HUDEP-2 (cell line): Measurements from ENCODE around the gene SLC16A1.
"Not testable (repeated sequence)": the region's sequence is repeated elsewhere in the genome, so short reads cannot be mapped to it uniquely, and the experiment has no call there.

ENCODE experiments used
- DNase-seq, 76 experiments: peaks; one replicate each; lab custom pipeline; 2025; ENCODE audit not compliant: unreplicated experiment in 76 of 76; lab: John Stamatoyannopoulos, UW

The SLC16A1 gene, protein sequence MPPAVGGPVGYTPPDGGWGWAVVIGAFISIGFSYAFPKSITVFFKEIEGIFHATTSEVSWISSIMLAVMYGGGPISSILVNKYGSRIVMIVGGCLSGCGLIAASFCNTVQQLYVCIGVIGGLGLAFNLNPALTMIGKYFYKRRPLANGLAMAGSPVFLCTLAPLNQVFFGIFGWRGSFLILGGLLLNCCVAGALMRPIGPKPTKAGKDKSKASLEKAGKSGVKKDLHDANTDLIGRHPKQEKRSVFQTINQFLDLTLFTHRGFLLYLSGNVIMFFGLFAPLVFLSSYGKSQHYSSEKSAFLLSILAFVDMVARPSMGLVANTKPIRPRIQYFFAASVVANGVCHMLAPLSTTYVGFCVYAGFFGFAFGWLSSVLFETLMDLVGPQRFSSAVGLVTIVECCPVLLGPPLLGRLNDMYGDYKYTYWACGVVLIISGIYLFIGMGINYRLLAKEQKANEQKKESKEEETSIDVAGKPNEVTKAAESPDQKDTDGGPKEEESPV

DNA sequence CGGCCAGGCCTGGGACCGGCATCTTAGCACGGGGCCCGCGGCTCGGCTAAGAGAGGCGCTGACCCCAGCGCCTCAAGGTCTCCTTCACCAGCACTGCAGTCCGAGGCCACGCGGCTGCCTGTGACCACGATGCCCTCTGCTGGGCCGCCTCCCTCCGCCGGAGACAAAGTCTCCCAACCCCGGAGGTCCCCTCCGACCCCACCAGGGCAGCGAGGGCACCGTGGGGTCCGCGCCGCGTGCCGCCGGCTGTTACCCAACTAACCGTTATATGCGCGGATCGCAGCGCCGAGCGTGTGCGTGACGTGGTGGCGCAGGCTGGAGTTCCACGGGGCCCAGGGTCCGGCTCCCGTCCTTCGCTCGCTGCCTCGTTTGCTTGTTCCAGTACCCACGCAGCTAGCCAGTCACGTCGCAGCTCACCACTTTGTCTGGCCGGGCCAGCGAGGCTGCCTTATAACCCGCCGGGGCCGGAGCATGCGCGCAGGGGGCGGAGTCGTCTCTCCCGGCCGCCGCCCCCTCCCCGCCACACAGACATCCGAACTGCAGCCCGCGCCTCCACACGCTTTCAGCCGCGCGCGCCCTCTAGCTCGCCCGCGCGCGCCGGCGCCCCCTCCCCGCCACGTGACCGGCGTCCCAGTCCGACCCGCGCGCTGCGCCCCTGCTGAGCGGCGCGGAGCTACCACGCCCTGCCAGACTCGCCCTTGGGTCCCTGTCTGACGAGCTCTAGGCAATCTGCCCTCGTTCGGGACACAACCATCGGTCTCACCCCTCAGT lies at the start of gene SLC16A1:
Gene SLC16A1 (minus strand): TSS at position 424 of the 771 bp plus-strand sequence. CDS start 26,888 bp downstream, outside the sequence.
- DNase-seq: peak in 74 of 76 experiments; percentile 27 to 94 (median 85)

DNA sequence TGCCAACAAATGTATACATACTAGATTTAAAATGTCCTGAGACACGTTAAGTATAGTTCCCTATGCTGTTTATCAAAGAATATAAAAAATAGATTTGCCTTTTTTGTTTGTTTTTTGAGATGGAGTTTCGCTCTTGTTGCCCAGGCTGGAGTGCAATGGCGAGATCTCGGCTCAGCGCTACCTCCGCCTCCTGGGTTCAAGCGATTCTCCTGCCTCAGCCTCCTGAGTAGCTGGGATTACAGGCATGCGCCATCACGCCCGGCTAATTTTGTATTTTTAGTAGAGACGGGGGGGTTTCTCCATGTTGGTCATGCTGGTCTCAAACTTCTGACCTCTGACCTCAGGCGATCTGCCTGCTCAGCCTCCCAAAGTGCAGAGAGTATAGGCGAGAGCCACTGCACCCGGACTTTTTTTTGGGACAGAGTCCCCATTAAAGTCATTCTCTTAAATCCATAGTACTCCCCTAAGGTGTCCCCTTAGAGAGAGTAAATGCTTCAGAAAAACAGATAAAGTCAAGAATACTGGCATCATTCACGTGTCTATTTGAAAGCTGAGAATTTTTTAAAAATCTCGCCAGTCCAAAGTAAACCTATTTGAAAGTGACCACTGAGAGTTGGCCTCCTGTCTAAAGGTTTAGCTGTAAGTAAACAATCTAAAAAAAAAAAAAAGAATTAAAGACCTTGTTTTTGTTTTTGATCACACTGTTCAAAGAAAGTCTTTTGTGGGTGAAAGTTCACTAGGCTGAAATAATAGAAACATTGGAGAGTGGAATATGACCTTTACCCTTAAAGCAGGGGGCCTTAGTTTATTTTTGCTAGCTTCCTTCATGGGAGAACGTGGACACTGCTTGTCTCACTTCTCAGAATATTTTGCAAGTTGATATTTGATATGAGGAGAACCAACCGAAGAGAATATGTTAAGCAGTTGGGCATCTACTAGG lies 48.0 kb upstream of the SLC16A1 start:
- DNase-seq: no peak

DNA sequence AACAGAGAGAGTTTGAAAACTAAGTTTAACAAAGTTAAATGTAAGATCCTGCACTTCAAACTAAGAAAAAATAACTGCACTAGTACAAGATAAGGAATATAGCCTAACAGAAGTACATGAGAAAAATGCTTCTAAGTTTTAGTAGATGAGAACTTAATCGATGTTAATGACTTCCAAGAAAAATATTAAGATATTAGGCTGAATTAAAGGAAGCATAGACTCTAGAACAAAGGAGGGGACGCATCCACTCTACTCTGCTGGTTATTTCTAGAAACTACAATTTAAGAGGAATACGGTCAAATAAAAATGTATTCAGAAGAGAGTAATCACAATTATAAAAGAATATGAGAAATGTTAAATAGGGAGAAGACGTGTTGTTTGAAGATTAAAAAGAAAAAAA lies 46.3 kb upstream of the SLC16A1 start:
- DNase-seq: no peak

DNA sequence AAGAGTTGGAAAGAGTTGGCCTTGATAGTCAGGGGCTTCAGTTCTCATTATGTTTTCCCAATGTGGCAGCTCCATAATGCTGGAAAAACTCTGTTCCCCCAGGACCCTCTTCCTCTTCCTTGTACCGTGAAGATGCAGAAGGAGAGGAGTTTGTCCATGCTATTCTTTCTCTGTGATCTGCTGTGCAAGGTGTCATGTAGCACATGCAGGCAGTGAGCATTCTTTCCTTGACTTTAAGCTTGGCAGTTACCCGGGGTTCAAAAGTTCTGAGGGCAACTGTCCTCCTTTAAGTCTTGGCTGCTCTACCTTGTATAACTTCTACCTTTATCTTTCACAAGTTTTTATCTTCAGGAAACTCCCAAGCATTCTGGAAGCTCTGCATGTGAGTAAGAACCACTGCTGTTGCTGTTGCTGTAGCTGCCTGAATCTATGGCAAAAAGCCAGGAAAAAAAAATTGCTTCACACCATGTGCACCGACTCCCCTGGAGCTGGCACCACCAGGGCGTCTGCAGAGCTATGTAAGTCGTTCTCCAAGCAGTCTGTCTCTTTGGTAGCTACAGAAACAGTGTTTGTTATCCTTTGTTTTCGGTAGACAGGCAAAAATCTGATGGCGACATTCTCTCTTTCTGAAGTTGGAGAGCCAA lies 42.7 kb upstream of the SLC16A1 start:
- peak in 71 of 76 experiments; percentile 3 to 93 (median 58) for DNase-seq

DNA sequence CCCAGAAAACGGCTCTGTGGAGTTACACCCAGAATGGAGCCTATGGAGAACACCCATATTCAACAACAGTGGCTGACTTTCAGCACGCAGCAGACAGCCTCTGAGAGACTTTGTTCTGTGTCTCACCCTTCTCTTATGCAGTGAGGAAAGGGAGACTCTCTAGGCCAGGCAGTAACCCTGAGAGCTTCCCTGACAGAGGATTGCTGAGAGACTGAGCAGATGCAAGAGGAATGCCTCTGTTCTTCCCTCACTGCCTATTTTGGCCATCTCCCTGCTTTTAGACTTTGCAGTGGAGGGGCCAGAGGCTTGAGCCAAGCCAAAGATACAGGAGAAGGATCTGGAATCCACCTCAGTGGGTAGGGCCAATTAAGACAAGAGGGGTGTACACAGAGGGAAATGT lies 41.8 kb upstream of the SLC16A1 start:
- no peak for DNase-seq

DNA sequence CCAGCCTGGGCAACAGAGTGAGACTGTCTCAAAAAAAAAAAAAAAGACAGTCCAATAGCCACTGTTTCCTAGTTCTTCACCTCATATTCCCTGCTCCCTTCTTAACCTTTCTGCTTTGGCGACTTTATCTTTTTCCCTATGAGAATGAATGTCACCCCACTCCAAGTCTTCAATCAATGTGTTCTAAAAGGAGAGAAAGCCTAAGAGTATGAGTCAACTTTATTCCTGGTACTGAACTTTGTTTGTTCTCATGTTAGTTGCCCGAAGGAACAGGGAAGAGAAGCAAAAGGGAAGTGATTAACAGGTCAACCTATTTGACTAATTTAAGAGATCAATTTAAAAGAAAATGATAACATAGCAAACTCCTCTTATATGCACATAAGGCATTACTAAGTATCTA lies 39.9 kb upstream of the SLC16A1 start:
- no peak for DNase-seq

DNA sequence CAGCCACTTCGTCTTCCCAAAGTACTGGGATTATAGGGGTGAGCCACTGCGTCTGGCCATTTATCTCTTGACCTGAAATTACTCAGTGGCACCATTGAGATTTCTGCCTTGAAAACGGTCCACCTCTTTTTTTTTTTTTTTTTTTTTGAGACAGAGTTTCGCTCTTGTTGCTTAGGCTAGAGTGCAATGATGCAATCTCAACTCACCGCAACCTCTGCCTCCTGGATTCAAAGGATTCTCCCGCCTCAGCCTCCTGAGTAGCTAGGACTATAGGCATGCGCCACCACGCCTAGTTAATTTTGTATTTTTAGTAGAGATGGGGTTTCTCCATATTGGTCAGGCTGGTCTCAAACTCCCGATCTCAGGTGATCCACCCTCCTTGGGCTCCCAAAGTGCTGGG lies 39.0 kb upstream of the SLC16A1 start:
- DNase-seq: not testable (repeated sequence)

DNA sequence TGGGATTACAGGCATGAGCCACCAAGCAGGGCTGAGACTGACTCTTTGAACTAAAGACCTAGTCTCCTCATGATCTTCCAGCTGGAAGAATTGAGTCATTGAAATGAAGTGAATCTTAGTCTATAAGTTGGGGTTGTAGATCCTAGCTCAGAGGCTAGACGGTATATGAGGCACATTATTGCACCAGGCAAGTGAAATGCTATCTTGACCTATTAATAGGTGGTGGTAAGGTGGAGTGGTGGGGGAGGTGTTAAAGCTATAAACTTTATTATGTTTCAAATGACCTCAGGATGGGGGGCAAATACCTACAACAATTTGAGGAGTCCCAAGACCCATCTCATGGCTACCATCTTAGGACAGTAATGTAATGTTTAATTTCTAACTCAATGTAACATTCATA lies 36.8 kb upstream of the SLC16A1 start:
- no peak for DNase-seq

DNA sequence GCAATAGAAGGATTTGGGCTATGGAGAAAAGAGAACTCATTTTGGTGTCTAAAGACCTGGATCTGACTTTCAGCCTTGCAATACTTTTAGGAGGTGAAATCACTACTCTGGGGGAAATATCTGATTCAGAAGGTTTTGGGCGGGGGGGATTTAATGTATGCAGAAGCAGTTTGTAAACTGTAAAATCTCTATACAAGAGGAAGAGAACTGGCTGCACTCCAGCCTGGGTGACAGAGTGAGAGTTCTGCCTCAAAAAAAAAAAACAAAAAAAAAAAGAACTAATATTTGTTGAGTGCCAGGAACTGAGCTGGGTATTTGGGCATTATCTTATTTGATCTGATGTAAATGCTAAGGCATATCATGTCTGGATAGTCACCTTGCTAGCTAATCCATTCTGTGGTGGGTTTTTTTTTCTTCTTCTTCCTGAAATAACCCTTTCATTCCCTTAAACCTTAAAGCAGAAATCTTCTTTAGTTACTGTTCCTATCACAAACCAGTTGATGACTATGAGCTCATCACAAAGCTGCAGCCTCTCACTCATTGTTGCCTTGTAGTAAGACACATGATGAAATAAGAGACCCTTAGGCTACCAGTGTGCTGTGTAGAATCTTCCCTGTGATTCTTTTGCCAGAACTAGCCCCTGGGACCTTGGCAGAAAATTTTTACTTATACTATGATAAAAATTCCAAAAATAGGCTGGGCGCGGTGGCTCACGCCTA lies 35.6 kb upstream of the SLC16A1 start:
- no peak for DNase-seq

DNA sequence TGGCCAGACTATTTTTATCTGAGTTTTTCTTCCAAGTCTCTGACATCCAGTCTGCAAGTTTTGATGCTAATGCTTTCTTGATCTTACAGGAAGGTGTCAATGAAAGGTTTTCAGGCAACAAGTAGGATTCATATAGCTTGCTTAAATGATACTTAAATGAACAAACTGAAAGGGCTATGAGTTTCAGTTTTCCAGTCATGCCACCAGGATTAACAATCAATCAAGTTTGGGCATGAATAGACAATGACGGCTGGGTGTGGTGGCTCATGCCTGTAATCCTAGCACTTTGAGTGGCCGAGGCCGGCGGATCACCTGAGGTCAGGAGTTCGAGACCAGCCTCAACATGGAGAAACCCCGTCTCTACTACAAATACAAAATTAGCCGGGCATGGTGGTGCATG lies 34.3 kb upstream of the SLC16A1 start:
- DNase-seq: no peak

DNA sequence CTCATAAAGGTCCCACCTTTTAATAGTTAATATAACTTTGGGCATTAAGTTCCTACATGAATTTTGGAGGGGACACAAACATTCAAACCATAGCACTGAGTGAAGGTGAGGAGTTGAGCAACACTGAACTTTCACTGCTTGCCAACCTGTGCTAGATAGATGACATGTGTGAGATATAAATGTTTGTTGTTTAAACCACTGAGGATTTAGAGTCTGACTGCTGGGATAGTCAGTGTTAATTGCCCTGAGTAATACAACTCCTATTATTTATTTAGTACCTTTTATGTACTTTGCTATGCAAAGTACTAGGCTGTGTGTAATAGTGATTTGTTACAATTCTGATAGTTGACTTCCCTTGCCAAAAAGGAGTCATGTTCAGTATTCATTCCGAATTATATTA lies 32.4 kb upstream of the SLC16A1 start:
- no peak for DNase-seq

DNA sequence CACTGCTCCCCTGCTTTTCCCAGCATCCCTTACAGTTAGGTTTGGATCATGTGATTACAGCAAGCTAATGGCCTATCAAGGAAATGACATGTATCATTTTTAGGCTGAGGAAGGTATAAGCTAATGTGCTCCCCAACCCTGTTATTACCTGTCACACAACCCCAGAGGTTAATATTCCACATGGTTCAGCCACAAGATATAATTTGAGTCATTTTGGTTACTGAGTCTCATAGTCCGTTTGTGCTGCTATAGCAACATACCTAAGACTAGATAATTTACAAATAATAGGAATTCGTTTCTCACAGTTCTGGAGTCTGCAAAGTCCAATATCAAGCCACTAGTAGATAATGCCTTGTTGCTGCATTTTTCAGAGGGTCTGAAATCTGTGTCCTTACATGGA lies 29.1 kb upstream of the SLC16A1 start:
- no peak for DNase-seq

DNA sequence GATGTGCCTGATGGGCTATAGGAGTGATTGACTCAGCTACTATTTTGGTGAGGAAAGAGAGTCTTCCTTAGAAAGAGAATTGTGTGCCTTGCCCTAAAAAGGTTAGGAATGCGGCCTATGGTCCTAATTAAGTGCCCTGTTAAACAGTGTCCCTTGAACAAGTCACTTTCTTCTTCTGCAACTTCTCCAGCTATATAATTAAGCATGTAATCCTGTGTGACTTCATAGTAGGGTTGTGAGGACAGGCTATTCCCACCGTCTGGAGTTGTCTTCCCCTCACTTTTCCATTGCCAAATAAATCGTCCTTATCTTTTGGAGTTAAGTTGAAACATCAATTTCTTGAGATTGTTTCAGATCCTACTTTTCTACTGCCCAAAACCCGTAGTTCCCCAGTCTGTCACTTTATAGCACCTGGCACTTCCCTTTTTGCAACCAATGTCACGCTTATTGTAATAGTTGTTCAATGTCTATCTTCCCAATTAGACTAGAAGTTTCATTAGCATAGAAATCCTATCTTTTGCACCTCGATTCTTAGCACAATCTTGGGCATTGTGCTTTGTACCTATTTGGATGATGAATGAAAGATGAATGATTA lies 27.6 kb upstream of the SLC16A1 start:
- DNase-seq: no peak

DNA sequence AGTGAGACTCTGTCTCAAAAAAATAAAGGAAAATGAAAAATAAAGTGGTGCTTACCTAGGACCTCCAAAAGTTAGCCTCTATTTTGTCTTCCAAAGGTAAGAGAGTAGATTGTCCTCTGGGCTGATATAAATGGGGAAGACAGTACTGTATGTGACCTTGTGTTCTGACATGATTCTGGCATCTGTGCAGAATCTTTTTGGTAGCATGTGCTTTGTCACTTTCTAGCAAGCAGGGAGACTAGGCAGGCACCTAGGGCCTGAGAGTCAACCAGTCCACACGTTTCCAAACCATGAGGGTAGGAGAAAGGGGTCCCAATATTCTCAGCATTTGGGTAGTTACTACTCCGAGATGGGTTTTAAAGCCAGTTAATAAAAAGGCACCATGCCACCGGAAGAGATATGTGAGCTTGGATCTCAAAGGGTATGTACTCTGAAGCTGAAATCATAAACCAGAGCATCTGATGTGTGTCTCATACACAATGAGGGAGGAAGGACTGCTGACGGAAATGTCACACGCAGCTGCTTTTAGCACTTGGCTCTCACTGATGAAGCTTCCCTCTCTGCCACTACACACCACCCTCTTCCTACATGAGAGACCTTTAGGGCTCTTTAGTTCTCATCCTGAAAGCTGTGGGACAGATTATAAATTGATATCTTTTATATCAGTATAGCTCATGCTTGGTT lies 27.0 kb upstream of the SLC16A1 start:
- DNase-seq: no peak

DNA sequence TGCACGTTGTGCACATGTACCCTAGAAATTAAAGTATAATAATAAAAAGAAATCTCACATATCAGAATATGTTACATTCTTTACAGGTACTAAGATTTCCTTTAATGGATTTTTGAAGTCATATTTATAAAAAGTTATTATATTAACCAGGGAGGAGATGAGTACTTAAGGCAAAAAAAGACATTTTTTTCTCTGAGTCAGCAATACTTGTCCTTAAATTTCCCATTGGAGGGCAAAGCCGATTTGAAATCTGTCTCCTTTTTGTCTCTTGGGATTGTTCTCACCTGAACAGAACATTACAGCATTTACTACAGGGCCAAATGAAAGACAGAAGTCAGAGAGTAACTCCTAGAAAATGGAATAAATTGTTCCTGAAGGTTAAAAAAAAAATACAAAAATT lies 26.3 kb upstream of the SLC16A1 start:
- DNase-seq: no peak

DNA sequence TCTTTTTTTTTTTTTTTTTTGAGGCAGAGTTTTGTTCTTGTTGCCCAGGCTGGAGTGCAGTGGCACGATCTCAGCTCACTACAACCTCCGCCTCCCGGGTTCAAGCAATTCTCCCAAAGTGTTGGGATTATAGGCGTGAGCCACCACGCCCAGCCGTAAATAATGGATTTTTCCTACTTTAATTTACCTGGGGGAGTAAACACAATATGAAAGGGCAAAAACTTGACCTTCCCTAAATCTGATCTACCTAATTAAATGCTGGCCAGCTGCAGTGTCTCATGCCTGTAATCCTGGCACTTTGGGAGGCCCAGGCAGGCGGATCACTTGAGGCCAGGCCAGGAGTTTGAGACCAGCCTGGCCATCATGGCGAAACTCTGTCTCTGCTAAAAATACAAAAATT lies 25.8 kb upstream of the SLC16A1 start:
- DNase-seq: not testable (repeated sequence)

DNA sequence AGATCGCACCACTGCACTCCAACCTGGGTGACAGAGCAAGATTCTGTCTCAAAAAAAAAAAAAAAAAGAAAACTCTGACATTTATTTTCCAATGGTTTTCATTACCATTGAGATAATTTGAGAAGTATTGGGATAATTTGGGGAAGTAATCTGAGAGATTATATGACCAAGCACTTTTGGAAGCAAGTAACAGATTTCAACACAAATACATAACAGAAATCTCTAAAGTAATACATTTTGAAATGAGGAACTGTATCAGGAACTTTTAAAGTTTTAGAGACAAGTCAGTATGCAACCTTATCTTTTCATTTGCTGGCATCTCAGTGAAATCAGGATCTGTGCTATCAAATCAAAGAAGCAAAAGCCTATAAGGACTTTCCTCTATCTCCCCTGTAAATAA lies 25.4 kb upstream of the SLC16A1 start:
- DNase-seq: no peak

DNA sequence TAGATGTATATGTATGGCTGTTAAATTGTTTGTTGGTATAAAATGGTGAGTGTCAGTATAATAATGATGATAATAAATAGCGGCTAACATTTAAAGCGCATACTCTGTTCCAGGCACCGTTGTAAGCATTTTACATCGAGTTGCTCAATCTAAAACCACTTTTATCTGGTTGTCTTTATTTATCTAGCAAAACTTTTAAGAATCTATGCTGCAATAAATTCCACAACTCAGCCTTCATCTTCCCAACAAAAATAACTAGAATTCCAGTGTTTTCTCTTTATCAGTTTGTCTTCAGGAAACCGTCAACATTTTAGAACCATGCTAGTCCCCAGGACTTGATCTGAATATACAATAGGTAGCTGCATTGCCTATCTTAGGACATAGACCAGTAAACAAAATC lies 19.3 kb upstream of the SLC16A1 start:
- no peak for DNase-seq

DNA sequence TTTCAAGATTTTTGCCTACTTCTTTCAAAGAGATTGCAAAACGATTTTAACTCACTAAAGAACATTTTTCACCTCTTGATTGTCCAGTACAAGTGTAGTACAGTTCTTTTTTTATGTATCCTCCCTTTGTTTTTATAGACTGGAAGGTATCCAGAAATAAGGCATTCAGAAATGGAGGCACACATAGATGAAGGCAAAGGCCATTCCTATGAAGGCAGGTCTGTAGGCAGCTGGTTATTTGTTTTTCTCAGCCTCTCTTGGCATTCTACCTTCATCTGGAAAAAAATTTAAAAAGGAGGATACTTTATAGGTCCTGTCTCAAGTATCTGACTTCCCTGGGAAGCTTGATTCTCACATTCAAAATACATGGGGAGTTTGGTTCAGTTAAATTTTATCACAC lies 18.6 kb upstream of the SLC16A1 start:
- DNase-seq: no peak
